ENCODE measurements around the gene IFITM2.

GRCh38 chr11:269146-269890 lies 38.3 kb upstream of the IFITM2 start:
- TF ChIP-seq MAZ (IDR thresholded peaks at IDR 0.05; ENCODE audit: borderline replicate concordance, low read depth, low read length) (no peak), MAZ (CRISPR knock-in tag; IDR thresholded peaks at IDR 0.05; ENCODE audit: low read depth) (no peak), POLR2AphosphoS5 (IDR thresholded peaks at IDR 0.05; ENCODE audit: low read depth, low read length) (no peak), HHEX (CRISPR knock-in tag; IDR thresholded peaks at IDR 0.05) (no peak), ZNF430 (CRISPR knock-in tag; IDR thresholded peaks at IDR 0.05) (no peak), CTCF (CRISPR knock-in tag; IDR thresholded peaks at IDR 0.05) (no peak), RFX5 (IDR thresholded peaks at IDR 0.05; ENCODE audit: low read depth, low read length) (no peak), EP300 (IDR thresholded peaks at IDR 0.05; ENCODE audit: low read depth in 2 of 2, low read length in 2 of 2) (no peak), EP300 (CRISPR knock-in tag; IDR thresholded peaks at IDR 0.05; ENCODE audit: borderline replicate concordance) (no peak), SIN3A (IDR thresholded peaks at IDR 0.05; ENCODE audit: borderline replicate concordance, low read depth, low read length) (no peak), POLR2AphosphoS2 (IDR thresholded peaks at IDR 0.05; ENCODE audit: low read depth, low read length) (no peak), ATF7 (IDR thresholded peaks at IDR 0.05) (no peak), ATF7 (CRISPR knock-in tag; IDR thresholded peaks at IDR 0.05) (no peak), FOXK2 (IDR thresholded peaks at IDR 0.05) (no peak), ZFX (CRISPR knock-in tag; IDR thresholded peaks at IDR 0.05; ENCODE audit: low read depth) (no peak), STAT6 (CRISPR knock-in tag; IDR thresholded peaks at IDR 0.05; ENCODE audit: borderline replicate concordance) (no peak), KDM4B (CRISPR knock-in tag; IDR thresholded peaks at IDR 0.05) (no peak)

Measured in HepG2 (cell line).